HuH-7.5 (cell line): ENCODE measurements around the gene NUP35.
"Not testable (repeated sequence)": the region's sequence is repeated elsewhere in the genome, so short reads cannot be mapped to it uniquely, and the experiment has no call there.

Source experiments
- DNase-seq: peaks from one replicate; pipeline ENCODE4 v3.0.0; 2011; ENCODE audit warnings: low spot score

The NUP35 gene

DNA sequence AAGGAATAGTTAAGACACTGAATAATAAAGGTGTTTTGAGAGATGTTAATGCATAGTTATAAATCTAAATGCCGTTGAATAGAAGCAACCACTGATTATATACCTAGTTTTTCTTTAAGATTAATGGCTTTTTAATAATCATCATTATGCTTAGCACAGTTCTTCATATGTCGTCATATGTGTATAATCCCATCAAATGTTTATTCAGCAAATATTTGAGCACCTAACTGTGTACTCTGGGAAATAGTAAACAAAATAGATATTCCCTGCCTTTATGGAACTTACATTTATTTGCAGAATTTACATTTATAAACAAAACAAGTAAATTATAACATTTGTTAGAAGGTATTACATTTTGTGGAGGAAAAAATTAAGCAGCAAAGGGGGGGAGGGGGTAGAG, 9.8 kb downstream of the NUP35 start:
- no peak for DNase-seq

DNA sequence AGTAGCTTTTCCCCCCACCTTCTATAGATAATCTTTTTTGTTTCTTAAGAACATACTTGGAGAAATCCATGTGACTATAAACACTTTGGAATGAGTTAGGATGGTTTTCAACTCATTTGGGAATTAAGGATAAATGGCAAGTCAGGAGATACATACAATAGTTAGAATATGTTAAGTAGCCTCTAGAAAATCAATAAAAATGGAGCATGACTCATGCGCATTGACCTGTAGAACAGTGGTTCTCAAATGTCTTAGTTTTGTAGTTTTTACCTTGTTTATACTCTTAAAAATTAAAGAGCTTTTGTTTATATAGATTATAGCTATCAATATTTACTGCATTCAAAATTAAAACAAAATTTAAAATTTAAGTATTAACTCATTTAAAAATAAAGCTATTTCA, 24.7 kb downstream of the NUP35 start:
- no peak for DNase-seq

DNA sequence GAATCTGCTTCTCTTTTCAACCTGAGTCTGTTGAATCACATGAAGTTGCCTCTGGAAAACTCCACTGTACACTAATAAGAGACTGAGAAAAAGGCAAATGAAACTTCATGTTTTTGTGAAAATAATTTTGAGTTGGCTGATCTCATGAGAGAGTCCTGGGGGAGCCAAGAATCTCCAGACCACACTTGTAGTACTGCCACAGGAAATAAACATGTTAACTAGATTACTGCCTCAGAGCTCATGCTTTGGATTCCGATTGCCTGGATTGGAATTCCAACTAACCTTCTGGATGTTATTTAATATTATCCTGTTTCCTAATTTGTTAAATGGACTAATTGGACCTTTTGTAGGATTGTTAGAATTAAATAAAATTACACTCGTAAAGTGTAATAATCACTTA, 25.2 kb downstream of the NUP35 start:
- no peak for DNase-seq

DNA sequence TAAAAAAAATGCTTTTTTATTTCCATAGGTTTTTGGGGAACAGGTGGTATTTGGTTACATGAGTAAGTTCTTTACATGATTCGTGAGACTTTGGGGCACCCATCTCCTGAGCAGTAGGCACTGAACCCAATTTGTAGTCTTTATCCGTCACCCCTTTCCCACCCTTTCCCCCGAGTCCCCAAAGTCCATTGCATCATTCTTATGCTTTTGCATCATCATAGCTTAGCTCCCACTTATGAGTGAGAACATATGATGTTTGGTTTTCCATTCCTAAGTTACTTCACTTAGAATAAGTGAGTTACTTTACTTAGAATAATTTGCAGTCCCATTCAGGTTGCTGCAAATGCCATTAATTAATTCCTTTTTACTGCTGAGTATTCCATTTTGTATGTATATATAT, 28.0 kb downstream of the NUP35 start:
- DNase-seq, result not testable (repeated sequence)

DNA sequence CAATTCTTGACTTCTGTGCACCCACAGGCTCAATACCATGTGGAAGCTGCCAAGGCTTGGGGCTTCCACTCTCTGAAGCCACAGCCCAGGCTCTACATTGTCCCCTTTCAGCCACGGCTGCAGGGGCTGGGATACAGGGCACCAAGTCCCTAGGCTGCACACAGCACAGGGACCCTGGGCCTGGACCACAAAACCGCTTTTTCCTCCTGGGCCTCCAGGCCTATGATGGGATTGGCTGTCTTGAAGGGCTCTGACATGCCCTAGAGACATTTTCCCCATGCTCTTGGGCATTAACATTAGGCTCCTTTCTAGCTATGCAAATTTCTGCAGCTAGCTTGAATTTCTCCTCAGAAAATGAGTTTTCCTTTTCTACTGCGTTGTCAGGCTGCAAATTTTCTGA, 29.7 kb downstream of the NUP35 start:
- DNase-seq, result no peak

DNA sequence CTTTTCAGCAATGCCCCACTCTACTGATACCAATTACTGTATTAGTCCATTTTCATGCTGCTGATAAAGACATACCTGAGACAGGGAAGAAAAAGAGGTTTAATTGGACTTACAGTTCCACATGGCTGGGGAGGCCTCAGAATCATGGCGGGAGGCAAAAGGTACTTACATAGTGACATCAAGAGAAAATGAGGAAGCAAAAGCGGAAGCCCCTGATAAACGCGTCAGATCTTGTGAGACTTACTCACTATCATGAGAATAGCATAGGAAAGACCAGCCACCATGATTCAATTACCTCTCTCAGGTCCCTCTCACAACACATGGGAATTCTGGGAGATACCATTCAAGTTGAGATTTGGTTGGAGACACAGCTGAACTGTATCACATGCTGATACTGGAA, 30.5 kb downstream of the NUP35 start:
- DNase-seq, result not testable (repeated sequence)

DNA sequence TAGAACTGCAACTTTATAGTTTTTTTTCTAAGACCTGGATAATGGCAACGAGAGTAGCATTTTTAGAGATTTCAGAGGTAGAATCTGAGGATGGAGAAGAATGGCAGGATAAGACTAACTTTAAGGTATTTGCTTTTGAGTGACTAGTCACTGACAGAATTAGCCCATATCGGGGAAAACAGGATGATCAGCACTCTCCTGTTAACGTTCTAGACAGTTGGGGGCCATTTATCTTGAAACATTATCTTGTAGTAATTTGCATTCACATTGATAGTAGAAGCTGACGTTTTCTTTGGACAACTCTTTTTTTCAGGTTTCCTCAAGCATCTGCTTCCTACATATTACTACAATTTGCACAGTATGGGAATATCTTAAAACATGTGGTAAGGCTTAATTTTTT, 32.9 kb downstream of the NUP35 start:
- no peak for DNase-seq

DNA sequence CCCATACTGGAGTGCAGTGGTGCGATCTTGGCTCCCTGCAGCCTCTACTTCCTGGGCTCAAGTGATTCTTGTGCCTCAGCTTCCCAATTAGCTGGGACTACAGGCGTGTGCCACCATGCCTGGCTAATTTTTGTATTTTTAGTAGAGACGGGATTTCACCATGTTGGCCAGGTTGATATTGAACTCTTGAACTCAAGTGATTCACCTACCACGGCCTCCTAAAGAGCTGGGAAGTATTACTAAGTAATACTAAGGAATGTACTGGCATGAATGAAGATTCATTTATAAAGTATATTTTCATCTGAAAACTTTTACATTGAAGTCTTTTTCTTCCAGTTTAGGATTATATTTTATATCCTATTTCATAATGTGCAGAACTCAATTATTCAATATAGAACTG, 38.1 kb downstream of the NUP35 start:
- DNase-seq, result no peak

DNA sequence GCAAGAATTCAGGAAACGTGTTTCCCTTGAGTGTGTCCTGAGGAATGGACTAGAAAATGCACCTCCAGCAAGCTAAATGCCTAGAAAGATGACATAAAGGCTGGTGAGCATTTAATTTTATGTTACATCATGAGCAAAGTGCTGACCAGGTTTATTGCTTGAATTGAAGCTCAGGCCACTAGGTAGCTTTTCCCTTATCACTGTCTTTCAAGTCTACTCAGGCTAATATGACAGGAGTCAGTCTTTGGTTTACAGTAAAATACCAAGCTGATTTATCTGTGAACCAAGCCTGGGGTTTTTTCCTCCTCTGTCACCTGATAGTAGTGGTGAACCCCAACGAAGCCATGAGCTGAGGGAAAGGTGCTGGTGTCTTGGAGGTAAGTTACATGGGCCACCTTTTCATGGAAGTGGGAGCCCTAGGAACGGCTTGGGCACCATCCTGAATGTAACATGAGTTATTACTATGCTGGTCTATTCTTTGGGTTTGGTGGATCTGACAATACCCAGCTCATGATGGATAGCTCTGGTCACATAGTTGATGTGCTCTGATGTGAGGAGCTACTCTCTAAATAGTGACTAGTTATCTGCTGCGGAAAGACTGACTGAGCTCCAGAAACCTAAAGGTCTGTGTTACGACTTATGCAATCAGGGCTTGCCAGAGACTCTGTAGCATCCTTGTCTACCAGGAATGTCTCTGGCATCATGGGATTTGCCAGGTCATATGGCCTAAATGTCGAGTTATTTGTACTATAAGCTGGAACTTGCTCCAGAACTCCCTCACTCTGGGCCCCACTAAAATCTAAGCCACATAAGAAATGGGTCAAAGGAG, 39.8 kb downstream of the NUP35 start:
- DNase-seq, result no peak

DNA sequence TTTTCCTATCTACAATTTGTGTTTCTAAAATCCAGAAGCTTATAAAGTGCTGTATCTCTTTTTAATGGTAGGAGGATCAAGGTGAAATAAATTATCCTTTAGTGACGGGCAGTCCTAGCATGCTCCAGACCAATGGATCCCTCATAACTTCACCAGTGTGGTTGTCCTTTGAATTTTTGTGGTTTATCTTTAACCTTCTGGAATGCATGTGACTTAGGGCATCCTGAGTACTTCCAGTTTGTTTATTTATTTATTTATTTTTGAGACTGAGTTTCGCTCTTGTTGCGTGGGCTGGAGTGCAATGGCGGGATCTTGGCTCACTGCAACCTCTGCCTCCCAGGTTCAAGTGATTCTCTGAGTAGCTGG, 40.4 kb downstream of the NUP35 start:
- DNase-seq, result no peak

DNA sequence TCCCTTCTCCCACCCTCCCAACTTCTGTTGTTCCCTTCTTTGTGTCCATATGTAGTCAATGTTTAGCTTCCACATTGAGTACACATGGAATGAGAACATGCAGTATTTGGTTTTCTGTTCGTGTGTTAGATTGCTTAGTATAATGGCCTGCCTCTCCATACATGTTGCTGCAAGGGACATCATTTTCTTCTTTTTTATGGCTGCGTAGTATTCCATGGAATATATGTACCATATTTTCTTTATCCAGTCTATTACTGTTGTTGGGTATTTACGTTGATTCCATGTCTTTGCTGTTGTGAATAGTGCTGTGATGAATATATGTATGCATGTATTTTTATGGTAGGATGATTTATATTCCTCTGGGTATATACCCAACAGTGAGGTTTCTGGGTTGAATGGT, 42.0 kb downstream of the NUP35 start:
- DNase-seq, result no peak

DNA sequence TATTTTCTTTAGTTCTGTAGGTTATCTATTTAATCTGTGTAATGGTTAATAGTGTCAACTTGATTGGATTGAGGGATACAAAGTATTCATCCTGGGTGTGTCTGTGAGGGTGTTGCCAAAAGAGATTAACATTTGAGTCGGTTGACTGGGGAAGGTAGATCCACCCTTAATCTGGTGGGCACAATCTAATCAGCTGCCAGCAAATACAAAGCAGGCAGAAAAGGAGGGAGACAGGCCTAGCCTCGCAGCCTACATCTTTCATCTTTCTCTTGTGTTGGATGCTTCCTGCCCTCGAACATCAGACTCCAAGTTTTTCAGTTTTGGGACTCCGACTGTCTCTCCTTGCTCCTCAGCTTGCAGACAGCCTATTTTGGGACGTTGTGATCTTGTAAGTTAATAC, 42.7 kb downstream of the NUP35 start:
- not testable (repeated sequence) for DNase-seq

DNA sequence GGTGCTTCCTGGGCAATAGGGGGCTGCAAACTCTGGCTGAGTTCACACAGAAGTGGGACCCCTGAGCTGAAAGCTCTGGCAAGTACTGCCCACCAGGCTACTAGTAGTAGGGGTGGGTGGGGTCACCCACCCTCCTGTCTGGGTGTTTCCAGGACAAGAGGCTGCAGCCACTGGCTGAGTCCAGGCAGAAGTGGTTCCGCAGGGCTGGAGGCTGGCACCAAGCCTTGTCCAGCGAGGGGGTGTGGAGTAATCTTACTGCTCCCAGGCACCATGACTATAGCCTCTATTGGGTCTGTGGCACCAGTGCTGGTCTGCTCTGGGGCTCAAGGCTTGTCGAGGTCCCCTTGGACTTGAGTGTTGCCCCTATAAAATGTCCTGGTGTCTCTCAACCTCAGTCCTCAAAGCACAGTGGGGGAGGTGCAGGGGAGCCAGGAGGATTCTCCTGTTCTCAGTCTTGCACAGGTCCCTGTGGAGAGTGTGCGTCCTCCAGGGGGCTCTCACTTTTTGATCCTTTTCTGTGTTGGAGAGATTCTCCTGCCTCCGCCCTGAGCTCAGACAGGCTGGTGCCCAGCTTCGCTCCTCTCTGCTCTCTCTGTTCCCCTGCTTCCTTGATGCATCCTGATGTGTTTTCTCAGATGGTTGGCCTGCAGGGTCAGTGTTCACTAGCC, 48.1 kb downstream of the NUP35 start:
- no peak for DNase-seq

DNA sequence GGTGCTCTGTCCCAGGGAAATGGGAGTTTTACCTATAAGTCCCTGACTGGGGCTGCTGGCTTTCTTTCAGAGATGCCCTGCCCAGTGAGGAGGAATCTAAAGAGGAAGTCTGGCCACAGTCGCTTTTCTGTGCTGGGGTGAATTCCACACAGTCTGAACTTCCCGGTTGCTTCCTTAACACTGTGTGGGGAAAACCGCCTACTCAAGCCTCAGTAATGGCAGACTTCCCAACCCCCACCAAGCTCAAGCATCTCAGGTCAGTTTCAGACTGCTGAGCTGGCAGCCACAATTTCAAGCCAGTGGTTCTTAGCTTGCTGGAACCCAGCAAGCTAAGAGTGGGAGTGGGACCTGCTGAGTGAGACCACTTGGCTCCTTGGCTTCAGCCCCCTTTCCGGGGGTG, 54.9 kb downstream of the NUP35 start:
- DNase-seq, result no peak

DNA sequence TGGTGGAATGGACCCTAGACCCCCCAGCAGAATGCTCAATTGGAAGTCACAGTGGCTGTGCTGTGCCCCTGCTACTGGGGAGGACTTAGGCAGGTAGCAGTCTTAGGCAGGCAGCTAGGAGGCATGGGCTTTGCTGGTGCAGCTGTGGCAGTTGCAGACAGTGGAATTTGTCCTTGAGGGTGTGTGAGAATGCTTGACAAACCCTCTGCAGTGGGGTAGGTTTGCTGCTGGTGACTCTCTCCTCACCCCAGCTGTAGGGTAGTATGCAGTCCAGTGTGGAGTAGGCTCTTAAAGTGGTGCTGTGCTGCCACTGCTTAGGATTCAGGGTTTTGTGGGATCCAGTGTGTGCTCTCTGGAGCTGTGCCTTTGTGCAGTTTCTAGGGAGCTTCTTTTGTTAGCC, 61.3 kb downstream of the NUP35 start:
- DNase-seq, result no peak

DNA sequence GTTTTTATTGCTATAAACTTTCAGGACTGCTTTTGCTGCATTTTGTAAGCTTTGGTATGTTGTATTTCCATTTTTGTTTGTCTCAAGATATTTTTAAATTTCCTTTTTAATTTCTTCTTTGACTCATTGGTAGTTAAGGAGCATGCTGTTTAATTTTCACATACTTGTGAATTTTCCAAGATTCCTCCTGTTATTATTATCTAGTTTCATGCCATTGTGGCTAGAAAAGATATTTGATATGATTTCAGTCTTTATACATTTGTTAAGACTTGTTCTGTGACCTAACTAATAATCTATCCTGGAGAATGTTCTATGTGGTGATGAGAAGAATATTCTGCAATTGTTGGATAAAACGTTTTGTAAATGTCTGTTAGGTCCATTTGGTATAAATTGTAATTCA, 62.1 kb downstream of the NUP35 start:
- DNase-seq, result no peak

DNA sequence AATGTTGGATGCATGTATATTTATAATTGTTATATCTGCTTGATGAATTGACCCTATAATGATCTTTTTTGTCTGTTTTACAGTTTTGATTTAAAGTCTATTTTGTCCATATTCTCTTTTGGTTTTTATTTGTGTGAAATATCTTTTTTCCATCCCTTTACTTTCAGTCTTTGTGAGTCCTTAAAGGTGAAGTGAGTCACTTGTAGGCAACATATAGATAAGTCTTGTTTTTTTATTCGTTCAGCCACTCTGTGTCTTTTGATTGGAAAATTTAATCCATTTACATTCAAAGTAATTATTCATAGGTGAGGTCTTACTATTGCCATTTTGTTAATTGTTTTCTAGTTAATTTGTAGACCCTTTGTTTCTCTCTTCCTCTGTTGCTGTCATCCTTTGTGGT, 62.5 kb downstream of the NUP35 start:
- no peak for DNase-seq

DNA sequence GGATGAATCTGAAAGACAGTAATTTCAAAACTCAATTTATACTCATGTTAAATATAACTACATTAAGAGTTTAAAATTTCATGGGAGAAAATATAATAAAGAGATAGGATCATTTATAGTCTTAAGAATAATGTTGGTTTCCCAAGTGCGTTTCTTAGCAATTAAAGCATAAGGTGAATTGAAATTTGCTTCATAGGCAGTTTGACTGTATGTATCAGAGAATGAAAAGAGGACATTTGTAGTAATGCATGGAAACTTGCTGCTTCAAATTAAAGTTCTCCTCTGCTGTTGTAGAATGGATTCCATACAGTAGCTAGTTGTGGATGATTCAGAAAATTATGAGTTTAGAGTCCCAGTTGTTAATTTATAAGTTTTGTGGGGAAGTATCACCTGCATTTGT, 68.1 kb downstream of the NUP35 start:
- DNase-seq, result no peak

DNA sequence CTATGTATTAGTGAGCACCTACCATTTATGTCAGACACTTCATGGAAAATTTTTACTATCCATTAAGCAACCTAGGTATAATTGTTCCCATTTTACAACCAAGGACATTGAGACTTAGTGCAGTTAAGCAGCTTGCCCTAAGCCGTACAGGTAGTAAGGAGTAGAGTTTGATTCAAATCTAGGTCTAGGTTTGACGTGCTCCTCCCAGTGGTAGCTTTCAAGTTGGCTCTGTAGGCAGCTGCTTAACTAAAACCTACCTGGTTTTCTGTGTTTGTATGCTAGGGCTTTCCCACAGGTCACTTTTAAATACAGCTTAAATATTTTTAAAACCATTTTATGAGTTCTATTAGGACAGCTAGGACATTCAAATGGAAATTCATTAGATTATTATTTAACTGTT, 69.7 kb downstream of the NUP35 start:
- DNase-seq, result no peak

DNA sequence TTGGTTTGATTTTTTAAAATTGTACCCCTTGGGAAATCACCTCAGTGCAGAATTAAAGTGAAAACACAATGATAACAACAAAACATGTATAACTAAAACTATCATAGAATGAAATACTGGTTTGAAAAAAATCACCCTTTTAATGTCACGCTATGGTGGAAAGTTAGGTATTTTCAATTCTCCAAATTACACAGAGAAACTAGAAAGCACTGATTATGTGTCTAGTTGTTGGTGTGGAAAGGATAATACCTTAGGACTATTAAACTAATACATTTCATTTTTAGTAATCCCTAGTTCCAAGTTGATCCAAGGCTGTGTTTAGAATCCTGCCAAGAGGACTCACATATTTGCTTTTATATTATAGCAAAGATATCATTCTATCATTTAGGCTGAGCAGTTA, 71.2 kb downstream of the NUP35 start:
- DNase-seq, result no peak

DNA sequence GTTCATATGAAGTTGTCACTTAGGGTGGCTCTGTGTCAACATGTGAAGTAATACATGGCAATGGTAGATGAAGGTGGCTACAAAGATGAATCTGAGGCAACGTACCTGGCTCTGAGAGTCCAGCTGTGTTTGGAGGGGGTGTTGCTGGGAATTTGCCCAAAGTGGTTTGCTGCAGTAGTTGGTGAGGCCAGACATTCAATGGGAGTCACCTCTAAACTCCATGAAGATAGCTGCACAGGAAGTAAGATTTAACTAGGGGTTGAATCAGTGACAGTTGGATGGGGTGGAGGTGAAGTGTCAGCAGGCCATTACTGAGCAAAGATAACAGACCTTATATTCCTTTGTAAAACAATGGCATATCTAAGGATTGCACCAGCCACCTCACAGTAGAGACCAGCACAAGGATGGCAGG, 71.8 kb downstream of the NUP35 start:
- DNase-seq, result no peak

DNA sequence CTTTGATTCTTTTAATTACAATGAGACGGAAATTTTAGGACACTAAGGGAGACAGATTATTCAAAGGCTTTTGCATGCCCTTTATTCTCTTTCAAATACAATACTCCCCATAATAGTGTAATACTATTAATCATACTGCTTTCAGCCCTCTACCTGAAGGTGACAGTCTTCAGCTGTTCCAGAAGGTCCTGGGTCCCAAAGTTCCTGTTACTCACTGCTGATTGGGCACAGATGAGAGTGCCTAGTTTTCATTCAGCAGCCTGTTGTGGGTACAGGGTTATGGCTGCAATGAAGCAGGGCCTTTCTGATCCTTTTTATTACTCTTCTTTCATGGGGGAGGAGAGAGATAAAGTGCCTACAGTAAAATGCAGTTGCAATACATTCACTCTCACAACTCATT, 80.2 kb downstream of the NUP35 start:
- no peak for DNase-seq

DNA sequence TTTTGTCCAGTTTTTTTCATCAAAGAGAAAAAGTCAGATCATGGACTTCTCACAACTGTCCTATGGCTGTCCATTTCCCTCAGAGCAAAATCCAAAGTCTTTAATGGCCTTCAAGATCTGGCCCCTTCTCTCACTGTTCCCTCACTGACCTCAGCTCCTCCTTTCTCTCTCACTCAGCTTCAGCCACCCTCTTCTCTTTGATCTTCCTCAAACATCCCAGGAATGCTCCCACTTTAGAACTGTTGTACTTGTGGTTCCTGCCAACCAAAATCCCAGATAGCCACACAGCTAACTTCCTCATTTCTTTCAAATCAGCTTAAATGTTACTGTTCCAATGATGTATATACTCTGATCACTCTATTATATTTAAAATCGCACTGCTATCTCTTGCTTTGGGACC, 82.9 kb downstream of the NUP35 start:
- no peak for DNase-seq

DNA sequence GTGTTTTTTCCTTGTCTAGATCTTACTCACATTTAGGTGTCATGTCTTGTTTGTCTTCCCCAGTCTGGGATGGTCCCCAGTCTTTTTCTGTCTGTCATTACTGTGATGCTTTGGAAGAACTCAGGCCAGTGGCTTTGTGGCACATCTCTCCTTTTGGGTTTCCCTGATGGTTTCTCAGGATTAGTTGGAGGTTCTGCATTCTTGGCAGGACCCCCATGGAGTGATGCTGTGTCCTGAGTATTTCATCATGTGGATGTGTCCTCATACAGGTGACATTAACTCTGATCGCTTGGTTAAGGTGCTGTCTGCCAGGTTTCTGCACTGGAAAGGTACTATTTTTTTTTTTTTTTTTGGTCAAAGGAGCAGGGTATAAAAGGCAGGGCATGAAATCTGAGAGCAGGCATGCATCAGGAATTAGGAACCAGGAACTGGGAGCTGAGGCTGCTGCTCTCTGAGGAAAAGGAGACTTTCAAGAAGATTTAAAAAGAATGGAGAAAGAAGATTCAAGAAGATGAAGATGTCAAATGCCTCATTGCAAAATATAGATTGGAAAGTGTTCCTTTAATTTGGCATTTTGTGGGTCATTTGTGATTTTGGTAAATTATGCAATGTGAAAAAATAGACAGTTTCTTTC, 85.3 kb downstream of the NUP35 start:
- DNase-seq, result no peak
